Measurements from ENCODE around the gene NINJ2. TPM values are rescaled to one million over a fixed set of nuclear protein-coding genes. Genes with fewer than 3 reads are reported as not detected.

NINJ2 gene
- polyA plus RNA-seq, 1 donor from 2014 or later, result not detected

DNA sequence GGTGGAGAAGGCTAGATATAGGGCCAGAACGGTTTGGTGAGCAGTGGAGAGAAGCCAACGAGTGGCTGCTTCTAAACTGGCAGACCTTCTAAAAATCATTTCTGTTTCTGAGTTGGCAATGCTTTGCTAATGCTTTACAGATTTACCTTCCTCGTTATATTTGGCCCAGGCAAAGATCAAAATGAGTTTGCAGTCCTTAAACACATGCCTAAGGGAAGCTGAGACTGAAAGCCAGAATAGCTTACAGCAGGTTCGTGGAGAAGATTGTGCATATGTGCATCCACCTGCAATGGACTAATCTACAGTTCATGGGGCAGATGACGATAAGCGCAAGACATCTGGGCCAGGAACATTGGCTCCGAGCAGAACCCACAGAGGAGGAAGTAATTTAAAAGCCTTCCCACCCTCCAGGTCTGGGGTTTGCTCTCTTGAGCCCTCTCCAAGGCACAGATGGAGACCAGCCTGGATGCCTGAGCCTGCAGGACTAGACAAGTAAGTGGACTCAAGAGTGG, 99.4 kb downstream of the NINJ2 start:
- H3K27me3 ChIP-seq (ENCODE audit: insufficient read depth, low read depth, low read length), result no peaks in the 10 kb centered on the region
- H2AFZ ChIP-seq (ENCODE audit: low read depth, low read length), result no peak overlapping the region
- no peaks in the 10 kb centered on the region for H3K79me2 ChIP-seq (replicated peaks; ENCODE audit: insufficient read depth, low read length)
- H3K36me3 ChIP-seq (ENCODE audit: insufficient read depth, low read length), result no peaks in the 10 kb centered on the region
- H3F3A ChIP-seq (ENCODE audit: insufficient read depth, low read length, poor library complexity, severe bottlenecking), result no peaks in the 10 kb centered on the region
- TF ChIP-seq, protein P1, sequence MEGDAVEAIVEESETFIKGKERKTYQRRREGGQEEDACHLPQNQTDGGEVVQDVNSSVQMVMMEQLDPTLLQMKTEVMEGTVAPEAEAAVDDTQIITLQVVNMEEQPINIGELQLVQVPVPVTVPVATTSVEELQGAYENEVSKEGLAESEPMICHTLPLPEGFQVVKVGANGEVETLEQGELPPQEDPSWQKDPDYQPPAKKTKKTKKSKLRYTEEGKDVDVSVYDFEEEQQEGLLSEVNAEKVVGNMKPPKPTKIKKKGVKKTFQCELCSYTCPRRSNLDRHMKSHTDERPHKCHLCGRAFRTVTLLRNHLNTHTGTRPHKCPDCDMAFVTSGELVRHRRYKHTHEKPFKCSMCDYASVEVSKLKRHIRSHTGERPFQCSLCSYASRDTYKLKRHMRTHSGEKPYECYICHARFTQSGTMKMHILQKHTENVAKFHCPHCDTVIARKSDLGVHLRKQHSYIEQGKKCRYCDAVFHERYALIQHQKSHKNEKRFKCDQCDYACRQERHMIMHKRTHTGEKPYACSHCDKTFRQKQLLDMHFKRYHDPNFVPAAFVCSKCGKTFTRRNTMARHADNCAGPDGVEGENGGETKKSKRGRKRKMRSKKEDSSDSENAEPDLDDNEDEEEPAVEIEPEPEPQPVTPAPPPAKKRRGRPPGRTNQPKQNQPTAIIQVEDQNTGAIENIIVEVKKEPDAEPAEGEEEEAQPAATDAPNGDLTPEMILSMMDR (IDR thresholded peaks at IDR 0.05; ENCODE audit: poor library complexity, severe bottlenecking), result no peak
- no peak for TF ChIP-seq RAD21 (conservative IDR thresholded peaks at IDR 0.05)
- no peak overlapping the region for H3K27ac ChIP-seq (ENCODE audit: low read length)
- no peak overlapping the region for H3K4me3 ChIP-seq (ENCODE audit: low read length)
- H4K20me1 ChIP-seq (ENCODE audit: insufficient read depth), result no peaks in the 10 kb centered on the region
- H3K4me2 ChIP-seq (ENCODE audit: low read length), result no peak overlapping the region
- no peaks in the 10 kb centered on the region for H3K9me2 ChIP-seq (ENCODE audit: insufficient read depth, low read length)
- no peak overlapping the region for H3K9ac ChIP-seq (ENCODE audit: low read length)
- H3K9me3 ChIP-seq (ENCODE audit: low read length), result no peaks in the 10 kb centered on the region

DNA sequence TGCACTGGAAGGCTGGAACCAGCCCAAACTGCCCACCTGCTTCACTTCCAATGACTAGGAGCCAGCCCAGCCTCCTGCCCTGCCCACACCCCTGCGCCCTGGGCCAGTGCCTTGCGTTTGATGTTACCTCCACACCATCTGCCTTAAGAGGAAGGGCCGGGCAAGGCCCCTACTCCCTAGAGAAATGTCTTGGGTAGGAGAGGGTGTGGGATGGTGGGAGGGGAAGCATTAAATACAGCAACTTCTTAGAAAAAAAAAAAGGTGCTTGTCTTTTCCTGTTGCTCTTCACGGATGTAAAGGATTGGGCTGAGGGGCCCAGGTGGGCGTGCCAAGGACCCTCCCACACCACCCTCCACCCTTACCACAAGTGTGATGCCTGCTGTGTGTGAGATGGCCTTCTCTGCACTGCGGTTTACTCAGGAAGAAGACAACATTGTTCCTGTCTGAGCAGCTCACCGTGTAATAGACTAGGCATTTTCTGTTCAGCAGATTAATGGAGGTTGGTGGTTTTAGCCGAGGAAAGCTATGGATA, 99.9 kb downstream of the NINJ2 start:
- Histone ChIP-seq H4K20me1 (ENCODE audit: insufficient read depth) (no peaks in the 10 kb centered on the region), H3F3A (ENCODE audit: insufficient read depth, low read length, poor library complexity, severe bottlenecking) (no peaks in the 10 kb centered on the region), H3K9me3 (ENCODE audit: low read length) (no peaks in the 10 kb centered on the region), H2AFZ (ENCODE audit: low read depth, low read length) (no peak overlapping the region), H3K4me2 (ENCODE audit: low read length) (no peak overlapping the region), H3K36me3 (ENCODE audit: insufficient read depth, low read length) (no peaks in the 10 kb centered on the region), H3K9ac (ENCODE audit: low read length) (no peak overlapping the region), H3K79me2 (replicated peaks; ENCODE audit: insufficient read depth, low read length) (no peaks in the 10 kb centered on the region), H3K4me3 (ENCODE audit: low read length) (no peak overlapping the region), H3K27me3 (ENCODE audit: insufficient read depth, low read depth, low read length) (no peaks in the 10 kb centered on the region), H3K9me2 (ENCODE audit: insufficient read depth, low read length) (no peaks in the 10 kb centered on the region), H3K27ac (ENCODE audit: low read length) (no peak overlapping the region)
- TF ChIP-seq POLR2AphosphoS5 (IDR thresholded peaks at IDR 0.05) (no peak), EP300 (conservative IDR thresholded peaks at IDR 0.05; ENCODE audit: poor library complexity, severe bottlenecking) (no peak)

DNA sequence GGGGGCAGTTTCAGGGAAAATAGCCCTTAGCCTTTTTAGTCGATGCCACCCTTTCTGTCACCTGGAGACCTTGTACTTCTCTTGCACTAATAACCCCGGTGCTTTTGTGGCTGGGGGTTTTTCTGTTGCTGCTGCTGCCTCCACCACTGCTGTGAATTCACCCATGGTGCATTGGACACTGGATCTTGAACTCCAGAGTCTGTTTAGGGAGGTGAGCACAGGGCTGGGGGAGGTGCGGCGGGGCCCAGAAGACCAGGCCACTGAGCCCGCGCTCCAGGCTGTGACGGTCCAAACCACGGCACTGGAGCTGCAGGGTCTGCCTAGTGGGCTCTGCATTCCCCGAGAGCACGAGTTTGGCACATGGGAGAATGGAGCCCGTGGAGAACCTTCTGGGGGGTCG, 100.6 kb downstream of the NINJ2 start:
- no peak overlapping the region for H3K27ac ChIP-seq (ENCODE audit: low read length)
- H3K9ac ChIP-seq (ENCODE audit: low read length), result no peak overlapping the region
- H3K27me3 ChIP-seq (ENCODE audit: insufficient read depth, low read depth, low read length), result no peaks in the 10 kb centered on the region
- no peaks in the 10 kb centered on the region for H4K20me1 ChIP-seq (ENCODE audit: insufficient read depth)
- H3K9me3 ChIP-seq (ENCODE audit: low read length), result no peaks in the 10 kb centered on the region
- H3K4me3 ChIP-seq (ENCODE audit: low read length), result no peak overlapping the region
- no peaks in the 10 kb centered on the region for H3K9me2 ChIP-seq (ENCODE audit: insufficient read depth, low read length)
- H3K79me2 ChIP-seq (replicated peaks; ENCODE audit: insufficient read depth, low read length), result no peaks in the 10 kb centered on the region
- H2AFZ ChIP-seq (ENCODE audit: low read depth, low read length), result no peak overlapping the region
- H3K4me2 ChIP-seq (ENCODE audit: low read length), result no peak overlapping the region
- TF ChIP-seq EP300 (conservative IDR thresholded peaks at IDR 0.05; ENCODE audit: poor library complexity, severe bottlenecking) (no peak), EZH2 (IDR thresholded peaks at IDR 0.05; ENCODE audit: borderline replicate concordance, insufficient read depth, low read length, poor library complexity, severe bottlenecking) (no peak), RAD21 (conservative IDR thresholded peaks at IDR 0.05) (no peak), MXI1 (conservative IDR thresholded peaks at IDR 0.05; ENCODE audit: poor library complexity, severe bottlenecking) (no peak), SMC3 (conservative IDR thresholded peaks at IDR 0.05; ENCODE audit: poor library complexity) (no peak), TAF1 (IDR thresholded peaks at IDR 0.05; ENCODE audit: low read depth) (no peak), POLR2AphosphoS5 (IDR thresholded peaks at IDR 0.05) (no peak)
- TF ChIP-seq, protein P1 (IDR thresholded peaks at IDR 0.05; ENCODE audit: poor library complexity, severe bottlenecking), result no peak
- TF ChIP-seq, protein P2, sequence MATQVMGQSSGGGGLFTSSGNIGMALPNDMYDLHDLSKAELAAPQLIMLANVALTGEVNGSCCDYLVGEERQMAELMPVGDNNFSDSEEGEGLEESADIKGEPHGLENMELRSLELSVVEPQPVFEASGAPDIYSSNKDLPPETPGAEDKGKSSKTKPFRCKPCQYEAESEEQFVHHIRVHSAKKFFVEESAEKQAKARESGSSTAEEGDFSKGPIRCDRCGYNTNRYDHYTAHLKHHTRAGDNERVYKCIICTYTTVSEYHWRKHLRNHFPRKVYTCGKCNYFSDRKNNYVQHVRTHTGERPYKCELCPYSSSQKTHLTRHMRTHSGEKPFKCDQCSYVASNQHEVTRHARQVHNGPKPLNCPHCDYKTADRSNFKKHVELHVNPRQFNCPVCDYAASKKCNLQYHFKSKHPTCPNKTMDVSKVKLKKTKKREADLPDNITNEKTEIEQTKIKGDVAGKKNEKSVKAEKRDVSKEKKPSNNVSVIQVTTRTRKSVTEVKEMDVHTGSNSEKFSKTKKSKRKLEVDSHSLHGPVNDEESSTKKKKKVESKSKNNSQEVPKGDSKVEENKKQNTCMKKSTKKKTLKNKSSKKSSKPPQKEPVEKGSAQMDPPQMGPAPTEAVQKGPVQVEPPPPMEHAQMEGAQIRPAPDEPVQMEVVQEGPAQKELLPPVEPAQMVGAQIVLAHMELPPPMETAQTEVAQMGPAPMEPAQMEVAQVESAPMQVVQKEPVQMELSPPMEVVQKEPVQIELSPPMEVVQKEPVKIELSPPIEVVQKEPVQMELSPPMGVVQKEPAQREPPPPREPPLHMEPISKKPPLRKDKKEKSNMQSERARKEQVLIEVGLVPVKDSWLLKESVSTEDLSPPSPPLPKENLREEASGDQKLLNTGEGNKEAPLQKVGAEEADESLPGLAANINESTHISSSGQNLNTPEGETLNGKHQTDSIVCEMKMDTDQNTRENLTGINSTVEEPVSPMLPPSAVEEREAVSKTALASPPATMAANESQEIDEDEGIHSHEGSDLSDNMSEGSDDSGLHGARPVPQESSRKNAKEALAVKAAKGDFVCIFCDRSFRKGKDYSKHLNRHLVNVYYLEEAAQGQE (IDR thresholded peaks at IDR 0.05; ENCODE audit: borderline replicate concordance), result no peak
- no peaks in the 10 kb centered on the region for H3F3A ChIP-seq (ENCODE audit: insufficient read depth, low read length, poor library complexity, severe bottlenecking)
- no peaks in the 10 kb centered on the region for H3K36me3 ChIP-seq (ENCODE audit: insufficient read depth, low read length)
